BJ (cell line): ENCODE results near the gene SSH2. TPM values are rescaled to one million over a fixed set of nuclear protein-coding genes. Genes with fewer than 3 reads are reported as not detected.

Source experiments
- CTCF ChIA-PET: fragments of 350-600 bp; formaldehyde crosslinking; extraction: SDS; loops from one replicate; lab custom pipeline; 2021; ENCODE audit warnings: antibody characterized with exemption, inconsistent platforms; lab: Yijun Ruan, JAX
- POLR2A ChIA-PET: fragments of 300-600 bp; sonication (Branson Sonifier 250); formaldehyde crosslinking; extraction: SDS; loops from one replicate; lab custom pipeline; 2021; ENCODE audit warnings: antibody characterized with exemption; lab: Charles Lee
- DNase-seq: peaks from one replicate; pipeline ENCODE4 v3.0.0-alpha.2; 2011; ENCODE audit warnings: low read depth
- H3K27me3 ChIP-seq: 2 replicates; pipeline ENCODE4 v1.6.0; 2011; ENCODE audit warnings: low read length; ENCODE audit not compliant: control insufficient read depth, insufficient read depth
- H3K36me3 ChIP-seq: 2 replicates; pipeline ENCODE4 v1.5.1; 2011; ENCODE audit warnings: low read length; ENCODE audit not compliant: control insufficient read depth, insufficient read depth
- H3K4me3 ChIP-seq: 2 replicates; pipeline ENCODE4 v1.5.1; 2011; ENCODE audit warnings: low read depth, mild to moderate bottlenecking, control low read depth, low read length
- polyA plus RNA-seq: library from polyadenylated mRNA; depleted of rRNA; stranded (reverse); fragments of >200 nt; gene quantifications from 2 replicates; pipeline ENCODE4 v1.2.3, GENCODE V29; 2011
- TF ChIP-seq, protein P1 (sequence below): IDR thresholded peaks from 2 replicates; pipeline ENCODE4 v1.5.1; 2011; ENCODE audit warnings: low read depth, mild to moderate bottlenecking, control low read depth, inconsistent platforms, low read length, moderate library complexity; ENCODE audit not compliant: insufficient read depth

SSH2 gene
- polyA plus RNA-seq, 1 experiment: 5.7 TPM

DNA sequence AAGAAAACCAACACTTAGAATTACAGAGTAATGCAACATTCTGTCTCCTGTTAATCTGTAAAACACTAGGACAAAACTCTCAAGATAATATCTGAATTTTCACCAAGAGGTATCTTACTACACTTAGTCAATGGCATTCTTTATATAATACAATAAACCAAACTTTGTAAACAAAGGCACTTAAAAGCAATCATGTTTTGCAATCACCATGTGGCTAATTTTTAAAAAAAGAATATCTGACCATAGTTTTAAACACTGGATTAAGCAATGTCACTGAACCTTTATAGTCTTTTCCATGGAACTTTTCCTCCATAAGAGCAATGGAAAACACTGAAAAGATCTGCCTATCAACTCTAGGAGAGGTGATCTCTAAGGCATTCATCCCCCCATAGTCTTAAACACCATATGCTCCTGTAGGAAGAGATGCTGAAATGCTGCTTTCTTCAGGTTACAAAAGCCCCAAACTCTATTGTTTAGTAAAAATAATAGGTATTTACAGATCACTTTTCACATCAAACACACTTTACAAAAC is 163.2 kb downstream of the SSH2 start:
- TF ChIP-seq, protein P1, sequence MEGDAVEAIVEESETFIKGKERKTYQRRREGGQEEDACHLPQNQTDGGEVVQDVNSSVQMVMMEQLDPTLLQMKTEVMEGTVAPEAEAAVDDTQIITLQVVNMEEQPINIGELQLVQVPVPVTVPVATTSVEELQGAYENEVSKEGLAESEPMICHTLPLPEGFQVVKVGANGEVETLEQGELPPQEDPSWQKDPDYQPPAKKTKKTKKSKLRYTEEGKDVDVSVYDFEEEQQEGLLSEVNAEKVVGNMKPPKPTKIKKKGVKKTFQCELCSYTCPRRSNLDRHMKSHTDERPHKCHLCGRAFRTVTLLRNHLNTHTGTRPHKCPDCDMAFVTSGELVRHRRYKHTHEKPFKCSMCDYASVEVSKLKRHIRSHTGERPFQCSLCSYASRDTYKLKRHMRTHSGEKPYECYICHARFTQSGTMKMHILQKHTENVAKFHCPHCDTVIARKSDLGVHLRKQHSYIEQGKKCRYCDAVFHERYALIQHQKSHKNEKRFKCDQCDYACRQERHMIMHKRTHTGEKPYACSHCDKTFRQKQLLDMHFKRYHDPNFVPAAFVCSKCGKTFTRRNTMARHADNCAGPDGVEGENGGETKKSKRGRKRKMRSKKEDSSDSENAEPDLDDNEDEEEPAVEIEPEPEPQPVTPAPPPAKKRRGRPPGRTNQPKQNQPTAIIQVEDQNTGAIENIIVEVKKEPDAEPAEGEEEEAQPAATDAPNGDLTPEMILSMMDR: no peak
- ChIA-PET CTCF (interaction anchor here (1.3 kb wide), 1 partner anchor 12 kb away, joined by 3 read pairs; no protein-coding TSS in a partner anchor), POLR2A (no interaction called here)
- Histone ChIP-seq H3K4me3 (no peak overlapping the region), H3K27me3 (no peaks in the 10 kb centered on the region), H3K36me3 (no peaks in the 10 kb centered on the region)
- DNase-seq: no peak

DNA sequence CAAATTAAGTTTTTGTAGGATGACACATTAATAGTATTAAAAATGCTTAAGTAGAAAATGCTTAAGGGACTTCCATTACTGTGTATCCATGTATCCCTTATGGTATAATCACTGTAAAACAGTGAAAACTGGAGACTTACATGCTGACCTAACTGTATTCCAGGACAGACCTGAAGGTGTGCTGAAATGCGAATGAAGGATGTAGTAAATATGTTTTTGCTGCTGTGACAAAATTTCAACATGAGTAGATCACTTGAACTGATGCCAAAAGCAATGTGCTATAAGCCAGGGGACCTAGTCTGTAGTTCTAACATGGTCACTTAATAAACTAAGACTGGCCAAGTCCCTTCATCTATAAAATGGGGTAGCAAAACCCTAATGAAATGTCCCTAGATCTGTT is 165.3 kb downstream of the SSH2 start:
- CTCF ChIA-PET: interaction anchor here (0.7 to 1.2 kb wide), 3 partner anchors 10 to 147 kb away, joined by 3 read pairs; no protein-coding TSS in a partner anchor
- H3K36me3 ChIP-seq: no peaks in the 10 kb centered on the region
- POLR2A ChIA-PET: no interaction called here
- TF ChIP-seq, protein P1: no peak
- no peak for DNase-seq
- no peaks in the 10 kb centered on the region for H3K27me3 ChIP-seq
- no peak overlapping the region for H3K4me3 ChIP-seq

DNA sequence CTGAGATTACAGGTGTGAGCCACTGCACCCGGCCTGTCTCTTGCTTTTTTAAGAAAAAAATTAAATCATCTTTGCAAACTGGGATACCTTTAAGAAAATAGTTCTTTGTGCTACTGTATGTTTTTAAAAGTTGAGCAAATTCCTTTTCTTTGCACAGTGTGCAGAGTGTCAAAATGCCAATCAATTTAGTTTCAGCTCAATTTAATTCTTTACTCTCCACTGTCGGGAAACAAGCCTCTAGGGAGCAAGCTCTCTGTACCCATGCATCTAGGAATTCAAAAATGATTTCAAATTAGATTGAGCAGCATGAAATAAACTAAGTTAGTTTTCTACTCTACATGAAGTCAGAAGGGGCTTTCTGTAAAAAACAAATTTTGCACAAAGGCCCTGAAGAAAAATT is 165.8 kb downstream of the SSH2 start:
- POLR2A ChIA-PET: no interaction called here
- TF ChIP-seq, protein P1: no peak
- H3K4me3 ChIP-seq: no peak overlapping the region
- CTCF ChIA-PET: interaction anchor here (0.6 to 1.2 kb wide), 4 partner anchors 10 to 296 kb away, joined by 3 read pairs; no protein-coding TSS in a partner anchor
- no peaks in the 10 kb centered on the region for H3K36me3 ChIP-seq
- no peak for DNase-seq
- no peaks in the 10 kb centered on the region for H3K27me3 ChIP-seq

DNA sequence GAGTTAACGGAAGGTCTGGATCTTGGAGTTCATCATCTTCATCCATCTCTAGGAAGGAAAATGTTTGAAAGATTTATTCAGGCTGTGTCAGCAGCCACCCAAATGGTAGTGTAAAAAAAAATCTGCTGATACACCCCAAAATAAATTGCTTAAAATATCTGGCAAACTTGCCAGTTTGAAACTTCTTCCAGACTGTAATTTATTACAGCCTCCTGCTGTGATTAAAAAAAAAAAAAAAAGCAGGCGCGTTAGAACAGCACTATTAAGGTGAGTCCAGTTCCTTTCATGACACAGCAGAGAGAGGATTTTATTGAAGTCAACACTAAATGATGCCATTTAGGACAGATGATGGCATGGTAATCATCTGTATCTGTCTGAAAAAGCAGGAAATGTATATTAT is 166.8 kb downstream of the SSH2 start:
- TF ChIP-seq, protein P1: no peak
- ChIA-PET CTCF (interaction anchor here (1.2 kb wide), 1 partner anchor 145 kb away, joined by 3 read pairs; no protein-coding TSS in a partner anchor), POLR2A (no interaction called here)
- no peak for DNase-seq
- Histone ChIP-seq H3K27me3 (no peaks in the 10 kb centered on the region), H3K4me3 (no peak overlapping the region), H3K36me3 (no peaks in the 10 kb centered on the region)

DNA sequence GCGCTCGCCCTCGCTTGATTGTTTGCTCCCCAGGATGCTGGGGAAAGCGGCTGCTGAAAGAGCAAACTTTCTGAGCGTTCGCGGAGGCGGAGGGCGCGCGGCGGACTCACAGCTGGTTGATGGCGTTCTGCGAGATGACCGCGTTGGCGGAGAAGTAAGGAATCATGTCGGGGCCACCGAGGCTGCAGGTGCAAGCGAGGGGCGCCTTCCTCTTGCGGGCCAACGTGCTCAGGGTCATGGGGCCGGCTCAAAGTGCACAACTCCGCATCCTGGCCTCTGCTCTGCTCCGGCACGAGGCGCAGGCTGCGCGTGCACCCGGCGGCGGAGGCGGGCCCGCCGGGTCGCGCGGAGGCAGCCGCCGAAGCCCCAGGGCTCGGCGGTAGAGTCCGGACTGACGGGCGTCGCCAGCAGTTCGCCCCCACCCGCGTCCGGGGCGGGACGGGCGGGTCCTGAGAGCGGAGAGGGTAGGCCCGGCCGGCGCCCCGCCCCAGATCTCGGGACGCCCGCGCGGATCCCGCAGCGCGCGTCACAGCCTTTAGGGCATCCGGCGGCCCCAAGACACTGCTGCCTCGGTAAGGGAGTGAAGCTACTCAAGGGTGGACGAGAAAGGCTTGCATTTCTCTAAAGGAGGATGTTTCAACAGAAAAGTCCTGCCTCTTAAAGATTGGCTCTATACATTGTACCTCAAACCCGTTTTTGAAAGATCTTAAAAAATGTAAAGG is 168.8 kb downstream of the SSH2 start:
- Histone ChIP-seq H3K4me3 (peak overlapping the region; percentile 70), H3K36me3 (no peaks in the 10 kb centered on the region), H3K27me3 (no peaks in the 10 kb centered on the region)
- POLR2A ChIA-PET: no interaction called here
- TF ChIP-seq, protein P1: no peak
- CTCF ChIA-PET: interaction anchor here (1.0 to 2.1 kb wide), 8 partner anchors 12 to 170 kb away, joined by 3 to 14 read pairs (median 4); no protein-coding TSS in a partner anchor
- DNase-seq: peak; percentile 39
